CD4-positive, alpha-beta T cell (primary cell): Measurements from ENCODE around the gene SAG. TPM values are rescaled to one million over a fixed set of nuclear protein-coding genes. Genes with fewer than 3 reads are reported as not detected.
A peak's percentile ranks its signal among the peaks of the same experiment; 100 is the strongest.

Experiments used
- ATAC-seq: fragments of 200-7000 bp; cut with Tn5 transposase; one replicate; pipeline ENCODE4 v1.10.0; 2022; ENCODE audit warnings: mild to moderate bottlenecking; ENCODE audit not compliant: poor library complexity
- CTCF ChIA-PET: fragments of 350-600 bp; sonication (Branson Sonifier 250); formaldehyde crosslinking; loops from one replicate; lab custom pipeline; 2021; ENCODE audit warnings: antibody characterized with exemption, inconsistent platforms; lab: Charles Lee
- POLR2A ChIA-PET: fragments of 350-600 bp; sonication (Branson Sonifier 250); formaldehyde crosslinking; loops from one replicate; lab custom pipeline; 2021; ENCODE audit warnings: antibody characterized with exemption, inconsistent platforms; lab: Charles Lee
- DNase-seq, 14 experiments: peaks; one replicate each; pipeline ENCODE4 v3.0.0-alpha.2; 2013 to 2020; ENCODE audit warnings: mixed read lengths in 2 of 14
- H3K27ac ChIP-seq, 2 donors: one replicate each; pipeline versions ENCODE4 v1.5.1 to v1.7.0; 2013; ENCODE audit warnings: low read length in 2 of 2, low read depth in 1 of 2, mild to moderate bottlenecking in 1 of 2
- H3K27me3 ChIP-seq, 2 experiments: 1 replicate in 1 of 2; 2 replicates in 1 of 2; pipeline versions ENCODE4 v1.6.1 to v1.7.0; 2013; ENCODE audit warnings: low read length in 2 of 2, control low read depth in 1 of 2, mild to moderate bottlenecking in 1 of 2, moderate library complexity in 1 of 2; ENCODE audit not compliant: insufficient read depth in 2 of 2, control insufficient read depth in 1 of 2
- H3K36me3 ChIP-seq: one replicate; pipeline ENCODE4 v1.6.1; 2013; ENCODE audit warnings: low read length, control low read depth; ENCODE audit not compliant: insufficient read depth
- H3K4me1 ChIP-seq: one replicate; pipeline ENCODE4 v1.6.1; 2013; ENCODE audit warnings: low read length, control low read depth; ENCODE audit not compliant: insufficient read depth
- H3K4me3 ChIP-seq: one replicate; pipeline ENCODE4 v1.5.1; 2013; ENCODE audit warnings: mild to moderate bottlenecking, low read length, moderate library complexity
- H3K9me3 ChIP-seq, 2 experiments: 1 replicate in 1 of 2; 2 replicates in 1 of 2; pipeline versions ENCODE4 v1.6.1 to v1.7.0; 2013; ENCODE audit warnings: low read length in 2 of 2, mild to moderate bottlenecking in 2 of 2, control low read depth in 1 of 2, moderate library complexity in 1 of 2; ENCODE audit not compliant: control insufficient read depth in 1 of 2, insufficient read depth in 1 of 2
- H3K27ac Mint-ChIP-seq: one replicate; pipeline ENCODE4 v1.8.0; 2020; ENCODE audit warnings: mixed read lengths
- H3K27me3 Mint-ChIP-seq: one replicate; pipeline ENCODE4 v1.8.0; 2021; ENCODE audit warnings: mixed read lengths
- H3K36me3 Mint-ChIP-seq: one replicate; pipeline ENCODE4 v1.8.0; 2021; ENCODE audit warnings: low read depth, mixed read lengths
- H3K4me1 Mint-ChIP-seq: one replicate; pipeline ENCODE4 v1.8.0; 2021; ENCODE audit warnings: low read depth, mixed read lengths
- H3K4me3 Mint-ChIP-seq: one replicate; pipeline ENCODE4 v1.8.0; 2020; ENCODE audit warnings: mild to moderate bottlenecking, mixed read lengths
- H3K9me3 Mint-ChIP-seq: one replicate; pipeline ENCODE4 v1.8.0; 2020; ENCODE audit warnings: mixed read lengths
- intact Hi-C, 2 experiments: fragments of 100-400 bp; cut with DNase I in 1 of 2; cut with micrococcal nuclease in 1 of 2; formaldehyde crosslinking; loops; one replicate each; pipeline versions ENCODE4 v1.15.1 to v1.9.0; 2023 to 2025; cut with DNase I, micrococcal nuclease
- total RNA-seq, 174 experiments: library from RNA in 2 of 174; stranded (reverse) in 2 of 174; gene quantifications; one replicate each; pipeline ENCODE4 v1.2.3 and lab custom pipeline; 2021 to 2026
- TF ChIP-seq, protein P1 (sequence below): fragments of 200-600 bp; IDR thresholded peaks from one replicate; pipeline ENCODE4 v1.8.0; 2022; ENCODE audit warnings: antibody characterized with exemption, mild to moderate bottlenecking

The SAG gene
- total RNA-seq, 2 experiments from 2014 or later: 0.03 to 0.22 TPM

DNA sequence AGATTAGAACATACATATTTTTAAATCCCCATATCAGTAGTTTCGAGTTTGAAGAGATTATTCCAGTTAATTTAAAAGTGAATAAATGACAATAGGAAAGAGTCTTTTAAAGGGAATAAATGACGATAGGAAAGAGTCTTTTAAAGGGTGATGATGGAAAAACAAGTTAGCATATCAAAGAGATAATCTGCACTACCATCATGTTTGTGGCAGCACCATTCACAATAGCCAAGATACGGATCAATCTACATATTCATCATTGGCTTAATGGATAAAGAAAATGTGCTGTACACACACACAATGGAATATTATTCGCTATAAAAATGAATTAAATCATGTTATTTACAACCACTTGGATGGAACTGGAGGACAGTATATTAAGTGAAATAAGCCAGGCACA, 41.1 kb upstream of the SAG start:
- CTCF ChIA-PET: interaction anchor here (0.5 kb wide), 1 partner anchor 8 kb away, joined by 3 read pairs; no protein-coding TSS in a partner anchor
- POLR2A ChIA-PET: interaction anchor here (2.8 to 3.7 kb wide), 2 partner anchors 10 to 14 kb away, joined by 16 to 82 read pairs; partner anchors contain the start of gene ATG16L1
- Mint-ChIP-seq H3K36me3 (peaks cover 96% of the 10 kb centered on the region), H3K27me3 (no peaks in the 10 kb centered on the region), H3K27ac (peak overlapping the region; percentile 97), H3K4me3 (peak overlapping the region; percentile 67), H3K4me1 (peaks cover 74% of the 10 kb centered on the region), H3K9me3 (no peaks in the 10 kb centered on the region)
- Histone ChIP-seq H3K9me3 (no peaks in the 10 kb centered on the region), H3K27ac (peak overlapping the region; percentile 86 to 88), H3K4me3 (no peak overlapping the region), H3K27me3 (no peaks in the 10 kb centered on the region), H3K36me3 (peaks cover 60% of the 10 kb centered on the region), H3K4me1 (peaks cover 50% of the 10 kb centered on the region)
- no peak for DNase-seq
- intact Hi-C loops: loop anchor here (5.0 kb wide), 3 partner anchors 86 to 184 kb away; partner anchors contain the start of gene DGKD (in 1 of the 2)
- ATAC-seq: no peak
- TF ChIP-seq, protein P1, sequence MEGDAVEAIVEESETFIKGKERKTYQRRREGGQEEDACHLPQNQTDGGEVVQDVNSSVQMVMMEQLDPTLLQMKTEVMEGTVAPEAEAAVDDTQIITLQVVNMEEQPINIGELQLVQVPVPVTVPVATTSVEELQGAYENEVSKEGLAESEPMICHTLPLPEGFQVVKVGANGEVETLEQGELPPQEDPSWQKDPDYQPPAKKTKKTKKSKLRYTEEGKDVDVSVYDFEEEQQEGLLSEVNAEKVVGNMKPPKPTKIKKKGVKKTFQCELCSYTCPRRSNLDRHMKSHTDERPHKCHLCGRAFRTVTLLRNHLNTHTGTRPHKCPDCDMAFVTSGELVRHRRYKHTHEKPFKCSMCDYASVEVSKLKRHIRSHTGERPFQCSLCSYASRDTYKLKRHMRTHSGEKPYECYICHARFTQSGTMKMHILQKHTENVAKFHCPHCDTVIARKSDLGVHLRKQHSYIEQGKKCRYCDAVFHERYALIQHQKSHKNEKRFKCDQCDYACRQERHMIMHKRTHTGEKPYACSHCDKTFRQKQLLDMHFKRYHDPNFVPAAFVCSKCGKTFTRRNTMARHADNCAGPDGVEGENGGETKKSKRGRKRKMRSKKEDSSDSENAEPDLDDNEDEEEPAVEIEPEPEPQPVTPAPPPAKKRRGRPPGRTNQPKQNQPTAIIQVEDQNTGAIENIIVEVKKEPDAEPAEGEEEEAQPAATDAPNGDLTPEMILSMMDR: no peak

DNA sequence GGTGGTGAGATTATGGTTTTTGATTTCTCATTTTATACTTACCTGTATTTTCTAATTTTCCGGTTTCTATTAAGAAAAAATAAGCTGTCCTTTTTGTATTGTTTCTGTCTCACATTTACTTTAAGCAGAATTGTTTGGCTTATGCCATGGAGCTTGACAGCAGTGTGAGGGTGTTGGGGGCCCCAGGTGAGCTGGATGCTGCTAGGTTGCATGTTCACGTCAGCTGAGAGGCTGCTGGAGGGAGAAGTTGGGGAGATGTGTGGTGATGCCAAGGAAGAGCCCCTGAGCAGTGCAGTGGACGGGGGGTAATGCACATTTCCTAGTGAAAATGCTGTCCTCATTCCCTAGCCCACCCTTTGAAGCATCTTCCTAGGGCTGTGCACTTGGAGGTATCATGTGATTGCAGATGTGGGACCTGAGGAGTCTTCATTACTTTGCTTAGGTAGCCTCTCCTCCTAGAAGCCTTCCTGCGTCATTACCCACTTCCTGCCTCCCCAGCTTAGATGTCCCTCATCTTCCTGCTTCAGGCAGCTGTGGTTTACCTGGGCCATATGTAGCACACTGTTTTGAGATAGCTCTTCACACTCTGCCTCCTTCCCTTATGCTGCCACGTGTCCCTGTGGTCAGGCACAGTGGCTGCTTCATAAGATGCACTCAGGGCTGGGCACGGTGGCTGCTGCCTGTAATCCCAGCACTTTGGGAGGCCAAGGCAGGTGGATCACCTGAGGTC, 39.9 kb upstream of the SAG start:
- peaks cover 60% of the 10 kb centered on the region for H3K36me3 ChIP-seq
- H3K4me1 ChIP-seq: peaks cover 57% of the 10 kb centered on the region
- no peaks in the 10 kb centered on the region for H3K9me3 ChIP-seq
- Mint-ChIP-seq H3K9me3 (no peaks in the 10 kb centered on the region), H3K4me1 (peaks cover 74% of the 10 kb centered on the region), H3K36me3 (peaks cover 96% of the 10 kb centered on the region), H3K27ac (peak overlapping the region; percentile 97), H3K4me3 (peak overlapping the region; percentile 62), H3K27me3 (no peaks in the 10 kb centered on the region)
- H3K27ac ChIP-seq: peak overlapping the region; percentile 86 to 88
- intact Hi-C loops: loop anchor here (1.0 to 5.0 kb wide), 5 partner anchors 16 to 185 kb away; partner anchors contain the start of genes ATG16L1 (in 1 of the 2) and DGKD (in 1 of the 2)
- H3K27me3 ChIP-seq: no peaks in the 10 kb centered on the region
- TF ChIP-seq, protein P1: no peak
- CTCF ChIA-PET: interaction anchor here (0.6 to 1.9 kb wide), 6 partner anchors 9 to 414 kb away, joined by 3 to 25 read pairs (median 4); partner anchors contain the start of genes ATG16L1 and DGKD
- ATAC-seq (peak; percentile 88), DNase-seq (peak; percentile 64 to 96 (median 74))
- H3K4me3 ChIP-seq: peak overlapping the region; percentile 26
- POLR2A ChIA-PET: interaction anchor here (0.6 to 5.9 kb wide), 36 partner anchors 9 to 1803 kb away, joined by 3 to 82 read pairs (median 5); partner anchors contain the start of genes ATG16L1, DGKD, EIF4E2 and INPP5D

DNA sequence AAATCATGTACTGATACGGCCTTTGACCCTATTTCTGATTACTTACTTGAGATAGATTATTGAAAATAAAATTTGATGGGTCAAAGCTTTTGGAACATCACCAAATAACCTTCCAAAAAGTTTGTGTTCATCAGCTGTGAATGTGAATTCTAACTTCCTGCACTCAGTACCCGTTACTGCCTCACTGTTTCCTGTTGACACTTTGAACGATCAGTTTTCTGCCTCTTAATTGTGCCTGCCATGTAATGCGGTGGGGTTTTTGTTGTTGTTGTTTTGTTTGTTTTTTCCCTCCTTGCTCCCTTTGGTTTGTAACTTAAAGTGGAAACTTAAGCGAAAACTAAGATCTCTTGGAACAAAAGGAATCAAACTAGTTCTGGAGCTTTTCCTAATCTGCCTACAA, 37.2 kb upstream of the SAG start:
- H3K36me3 ChIP-seq: peaks cover 60% of the 10 kb centered on the region
- peak overlapping the region; percentile 4 for H3K4me3 ChIP-seq
- Mint-ChIP-seq H3K9me3 (no peaks in the 10 kb centered on the region), H3K4me1 (peaks cover 96% of the 10 kb centered on the region), H3K27ac (peak overlapping the region; percentile 97), H3K4me3 (peak overlapping the region; percentile 82), H3K27me3 (no peaks in the 10 kb centered on the region), H3K36me3 (peaks cover 96% of the 10 kb centered on the region)
- ATAC-seq: no peak
- ChIA-PET CTCF (no interaction called here), POLR2A (interaction anchor here (0.8 to 5.9 kb wide), 14 partner anchors 9 to 720 kb away, joined by 3 to 77 read pairs (median 4); partner anchors contain the start of genes ATG16L1, DGKD, EIF4E2 and INPP5D)
- no peaks in the 10 kb centered on the region for H3K9me3 ChIP-seq
- TF ChIP-seq, protein P1: no peak
- peak overlapping the region; percentile 86 to 88 for H3K27ac ChIP-seq
- H3K4me1 ChIP-seq: peaks cover 63% of the 10 kb centered on the region
- peak in 5 of 14 experiments; percentile 13 to 78 (median 61) for DNase-seq
- intact Hi-C loops: loop anchor here in 1 of 2 experiments (10.0 kb wide), 1 partner anchor 584 kb away; the partner anchor contains the start of gene HJURP
- no peaks in the 10 kb centered on the region for H3K27me3 ChIP-seq
